Smooth muscle cell (in vitro differentiated cells): ENCODE results near the gene KIAA0825. TPM values are rescaled to one million over a fixed set of nuclear protein-coding genes. Genes with fewer than 3 reads are reported as not detected.

Source experiments
- DNase-seq: peaks from one replicate; lab custom pipeline; 2025; ENCODE audit not compliant: unreplicated experiment; lab: John Stamatoyannopoulos, UW
- H2AFZ ChIP-seq: fragments of 200-600 bp; sonication (generic); 2 replicates; pipeline ENCODE4 v1.6.0; 2016; ENCODE audit warnings: antibody characterized with exemption, low read depth, mild to moderate bottlenecking
- H3F3A ChIP-seq: fragments of 200-600 bp; sonication (generic); 2 replicates; pipeline ENCODE4 v1.6.0; 2017; ENCODE audit warnings: antibody characterized with exemption, low read depth
- H3K27ac ChIP-seq: fragments of 200-600 bp; sonication (generic); 2 replicates; pipeline ENCODE4 v1.5.1; 2016; ENCODE audit warnings: low read depth, mild to moderate bottlenecking
- H3K27me3 ChIP-seq: fragments of 200-600 bp; sonication (generic); 2 replicates; pipeline ENCODE4 v1.6.1; 2016; ENCODE audit warnings: low read depth, mild to moderate bottlenecking
- H3K36me3 ChIP-seq: fragments of 200-600 bp; sonication (generic); 2 replicates; pipeline ENCODE4 v1.5.1; 2016; ENCODE audit warnings: low read depth
- H3K4me1 ChIP-seq: fragments of 200-600 bp; sonication (generic); 2 replicates; pipeline ENCODE4 v1.5.1; 2016; ENCODE audit warnings: low read depth
- H3K4me2 ChIP-seq: fragments of 200-600 bp; sonication (generic); 2 replicates; pipeline ENCODE4 v1.6.0; 2016; ENCODE audit warnings: mild to moderate bottlenecking
- H3K4me3 ChIP-seq: fragments of 200-600 bp; sonication (generic); 2 replicates; pipeline ENCODE4 v1.5.1; 2016; ENCODE audit warnings: mild to moderate bottlenecking
- H3K79me2 ChIP-seq: fragments of 200-600 bp; sonication (generic); 2 replicates; pipeline ENCODE4 v1.6.0; 2016; ENCODE audit warnings: low read depth, mild to moderate bottlenecking
- H3K9ac ChIP-seq: fragments of 200-600 bp; sonication (generic); 2 replicates; pipeline ENCODE4 v1.6.0; 2016; ENCODE audit warnings: low read depth
- H3K9me3 ChIP-seq: fragments of 200-600 bp; sonication (generic); replicated peaks from 2 replicates; pipeline ENCODE4 v1.5.1; 2016; ENCODE audit warnings: low read depth
- H4K20me1 ChIP-seq: fragments of 200-600 bp; sonication (generic); 2 replicates; pipeline ENCODE4 v1.6.0; 2016; ENCODE audit warnings: low read depth
- CTCF ChIP-seq: fragments of 200-600 bp; sonication (generic); IDR thresholded peaks from 2 replicates; pipeline ENCODE4 v1.5.1; 2017; ENCODE audit warnings: borderline replicate concordance, mild to moderate bottlenecking, antibody characterized with exemption; ENCODE audit not compliant: insufficient read depth, poor library complexity, severe bottlenecking
- WGBS: methylation state at CpG from one replicate; pipeline ENCODE4 v1.1.7; 2016; ENCODE audit warnings: low lambda C conversion rate; 5-methylcytosine and 5-hydroxymethylcytosine counted together
- polyA plus RNA-seq: library from polyadenylated mRNA; unstranded; fragments of >200 nt; fragmentation: Nextera tagmentation; extraction: Ambion mirVana; gene quantifications from 2 replicates; pipeline ENCODE4 v1.2.1, GENCODE V29; 2016
- total RNA-seq: library from RNA; depleted of rRNA; stranded (reverse); fragments of >200 nt; gene quantifications from 2 replicates; pipeline ENCODE4 v1.2.3, GENCODE V29; 2014

KIAA0825 gene, protein sequence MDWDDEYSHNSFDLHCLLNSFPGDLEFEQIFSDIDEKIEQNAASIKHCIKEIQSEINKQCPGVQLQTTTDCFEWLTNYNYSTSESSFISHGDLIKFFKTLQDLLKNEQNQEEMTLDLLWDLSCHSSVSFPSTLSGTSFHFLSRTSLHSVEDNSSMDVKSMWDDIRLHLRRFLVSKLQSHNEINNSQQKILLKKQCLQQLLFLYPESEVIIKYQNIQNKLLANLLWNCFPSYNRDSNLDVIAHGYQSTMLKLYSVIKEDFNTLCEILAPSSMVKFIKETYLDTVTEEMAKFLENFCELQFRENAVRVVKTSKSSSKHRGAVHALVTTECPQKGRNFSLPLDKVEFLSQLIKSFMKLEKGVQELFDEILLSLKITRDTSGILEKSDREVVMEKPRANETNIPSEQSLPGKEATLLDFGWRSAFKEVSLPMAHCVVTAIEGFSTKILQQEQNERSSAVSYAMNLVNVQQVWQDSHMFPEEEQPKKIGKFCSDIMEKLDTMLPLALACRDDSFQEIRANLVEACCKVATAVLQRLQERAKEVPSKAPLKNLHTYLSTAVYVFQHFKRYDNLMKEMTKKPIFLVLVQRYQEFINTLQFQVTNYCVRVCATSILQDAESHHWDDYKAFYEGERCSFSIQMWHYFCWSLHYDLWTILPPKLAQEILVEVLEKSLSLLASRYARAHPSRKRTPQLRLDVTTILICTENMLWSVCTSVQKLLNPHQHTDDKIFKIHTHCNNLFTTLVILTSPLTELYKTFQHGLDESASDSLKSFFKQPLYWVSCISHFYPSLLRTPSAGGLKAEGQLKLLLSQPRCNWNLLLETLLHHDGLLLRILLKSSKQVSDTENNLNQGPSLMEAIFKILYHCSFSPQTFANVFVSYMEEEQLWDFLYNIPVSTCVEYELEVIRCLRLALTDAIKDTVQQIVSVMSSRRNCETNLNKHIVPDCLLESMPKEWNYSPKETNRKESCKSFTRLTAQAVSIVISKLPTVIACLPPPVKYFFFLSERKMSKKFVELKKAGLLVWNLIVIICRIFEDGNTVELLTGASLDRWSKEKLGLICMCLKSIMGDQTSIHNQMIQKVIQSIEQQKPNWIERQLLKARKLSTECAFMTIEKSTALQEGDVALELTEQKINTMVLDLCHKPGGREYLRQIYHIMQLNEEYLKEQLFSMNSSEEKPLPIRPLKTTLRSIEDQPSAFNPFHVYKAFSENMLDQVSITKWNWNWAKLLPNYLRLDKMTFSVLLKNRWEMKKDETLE (N-terminal part only)
- 3.1 and 9.1 TPM in 2 replicates for total RNA-seq
- polyA plus RNA-seq, result 1.3 and 1.4 TPM in 2 replicates

DNA sequence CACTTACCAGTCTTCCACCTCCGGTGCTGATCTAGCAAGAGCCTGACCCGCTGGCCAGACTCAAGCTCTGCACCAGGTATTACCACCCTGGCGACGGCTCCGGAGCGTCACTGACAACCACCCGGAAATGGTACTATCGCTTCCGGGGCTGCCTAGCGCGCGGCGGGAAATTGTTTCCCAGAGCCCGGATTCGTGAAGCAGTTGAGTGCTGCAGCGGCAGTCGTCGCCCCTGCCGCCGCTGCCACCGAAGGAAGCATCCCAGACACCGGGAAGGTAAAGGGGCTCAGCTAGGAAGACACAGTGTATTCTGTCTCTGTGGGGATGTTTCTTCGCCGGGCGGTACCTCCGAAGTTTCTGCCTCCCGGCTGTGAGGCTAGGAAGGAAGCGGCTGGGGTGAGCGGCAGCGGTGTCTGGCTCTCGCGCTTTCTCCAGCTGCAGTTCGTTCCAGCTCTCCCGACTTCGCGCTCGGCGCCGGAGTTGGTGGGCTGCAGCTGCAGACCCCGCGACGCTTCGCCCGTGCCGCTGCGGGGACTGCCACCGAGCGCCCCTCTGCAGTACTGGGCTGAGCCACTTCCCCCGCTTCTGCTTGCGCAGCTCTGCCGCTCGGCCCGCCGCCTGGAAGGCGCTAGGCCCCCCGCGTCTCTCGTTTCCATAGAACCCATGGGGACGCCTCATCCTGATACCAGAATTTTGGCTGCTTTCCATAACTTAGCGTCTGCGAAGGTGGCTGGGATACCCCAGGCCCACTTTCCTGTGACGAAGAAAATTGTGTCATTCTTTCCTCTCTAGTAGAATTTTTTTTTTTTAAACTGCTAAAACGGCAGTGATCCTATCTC, at the start of gene KIAA0825, which contains the start of gene SLF1:
TSS of gene KIAA0825 (minus strand) at position 112 of the 836 bp plus-strand sequence. CDS start 81,478 bp downstream, outside the sequence.
TSS of gene SLF1 (plus strand) at position 177 of the 836 bp plus-strand sequence. CDS start 10,142 bp downstream, outside the sequence.
- H3K4me1 ChIP-seq, result peaks cover 18% of the 10 kb centered on the region
- H3K9ac ChIP-seq, result peak within 1 kb of the TSS; percentile 72
- H3K4me2 ChIP-seq, result peak within 1 kb of the TSS; percentile 91
- peak within 1 kb of the TSS; percentile 97 for H2AFZ ChIP-seq
- no peak for TF ChIP-seq CTCF
- H3F3A ChIP-seq, result peaks cover 4% of the 10 kb centered on the region
- no peaks in the 10 kb centered on the region for H3K9me3 ChIP-seq
- WGBS, result 1% methylated on average over 62 of the region's 63 CpGs
- H3K27ac ChIP-seq, result peak within 1 kb of the TSS; percentile 27
- no peaks in the 10 kb centered on the region for H4K20me1 ChIP-seq
- peak; percentile 67 for DNase-seq
- peak within 1 kb of the TSS; percentile 78 for H3K4me3 ChIP-seq
- no peaks in the 10 kb centered on the region for H3K27me3 ChIP-seq
- peaks cover 52% of the 10 kb centered on the region for H3K79me2 ChIP-seq
- no peaks in the 10 kb centered on the region for H3K36me3 ChIP-seq

- DNase-seq, result no peak
- H3K27me3 ChIP-seq, result no peaks in the 10 kb centered on the region
- 90% methylated on average over 3 of the region's 3 CpGs for WGBS
- no peak overlapping the region for H3K27ac ChIP-seq
- no peak overlapping the region for H3K9ac ChIP-seq
- H3K4me1 ChIP-seq, result no peaks in the 10 kb centered on the region
- no peak for TF ChIP-seq CTCF
- H2AFZ ChIP-seq, result no peak overlapping the region
- no peak overlapping the region for H3K4me3 ChIP-seq
- H3F3A ChIP-seq, result no peaks in the 10 kb centered on the region
- H3K4me2 ChIP-seq, result no peak overlapping the region
- no peaks in the 10 kb centered on the region for H4K20me1 ChIP-seq
- H3K36me3 ChIP-seq, result no peaks in the 10 kb centered on the region
- no peaks in the 10 kb centered on the region for H3K79me2 ChIP-seq
- no peaks in the 10 kb centered on the region for H3K9me3 ChIP-seq
Observed at GRCh38 chr5:94667937-94668336, 49.5 kb upstream of the KIAA0825 start.

DNA sequence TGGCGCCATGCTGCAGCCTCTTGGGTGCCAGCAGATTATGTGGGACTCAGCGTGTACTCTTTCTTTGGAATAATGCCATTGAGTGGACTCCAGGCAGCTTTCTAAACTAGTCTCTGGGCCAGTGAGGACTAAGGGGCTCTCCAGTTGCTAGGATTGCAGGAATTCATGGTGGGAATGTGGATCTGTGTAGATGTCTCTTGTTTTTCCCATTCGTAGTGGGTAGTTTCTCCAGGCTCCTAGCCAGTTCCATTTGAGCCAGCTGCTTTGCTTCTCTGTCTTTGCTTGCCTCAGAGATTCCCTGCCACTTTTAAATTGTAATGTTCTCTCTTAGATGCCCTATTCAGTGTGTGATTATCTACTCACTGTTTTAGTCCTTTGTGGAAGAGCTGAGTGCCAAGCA, 42.7 kb upstream of the KIAA0825 start:
- Histone ChIP-seq H3K9ac (no peak overlapping the region), H3K4me3 (no peak overlapping the region), H3K79me2 (peaks cover 8% of the 10 kb centered on the region), H4K20me1 (no peaks in the 10 kb centered on the region), H3K27ac (no peak overlapping the region), H3K4me1 (no peaks in the 10 kb centered on the region), H2AFZ (no peak overlapping the region), H3K4me2 (no peak overlapping the region), H3K27me3 (no peaks in the 10 kb centered on the region), H3F3A (no peaks in the 10 kb centered on the region), H3K9me3 (peaks cover 11% of the 10 kb centered on the region), H3K36me3 (no peaks in the 10 kb centered on the region)
- 98% methylated on average over 3 of the region's 3 CpGs for WGBS
- no peak for DNase-seq
- TF ChIP-seq CTCF, result no peak
